ENCODE results near the gene IDS.

Gene IDS

GRCh38 chrX:149494844-149495565 is 10.1 kb downstream of the IDS start:
- TF ChIP-seq TAF1 (IDR thresholded peaks at IDR 0.05; ENCODE audit: borderline replicate concordance, insufficient read depth, low read length), result no peak

GRCh38 chrX:149493567-149494562 is 11.2 kb downstream of the IDS start:
- TF ChIP-seq TAF1 (IDR thresholded peaks at IDR 0.05; ENCODE audit: borderline replicate concordance, insufficient read depth, low read length) (no peak), REST (IDR thresholded peaks at IDR 0.05; ENCODE audit: insufficient read depth in 1 of 2, low read depth in 2 of 2, low read length in 2 of 2) (no peak), FOXP2 (optimal IDR thresholded peaks at IDR 0.05; ENCODE audit: borderline replicate concordance, extremely low read depth, extremely low read length, insufficient read depth) (no peak), SIN3A (IDR thresholded peaks at IDR 0.05; ENCODE audit: borderline replicate concordance, insufficient read depth, low read length) (no peak), POLR2AphosphoS5 (IDR thresholded peaks at IDR 0.05; ENCODE audit: low read depth, low read length) (no peak)

- TF ChIP-seq FOXP2 (optimal IDR thresholded peaks at IDR 0.05; ENCODE audit: borderline replicate concordance, extremely low read depth, extremely low read length, insufficient read depth), result no peak
- TF ChIP-seq SIN3A (IDR thresholded peaks at IDR 0.05; ENCODE audit: borderline replicate concordance, insufficient read depth, low read length), result no peak
- no peak for TF ChIP-seq POLR2AphosphoS5 (IDR thresholded peaks at IDR 0.05; ENCODE audit: low read depth, low read length)
- TF ChIP-seq TAF1 (IDR thresholded peaks at IDR 0.05; ENCODE audit: borderline replicate concordance, insufficient read depth, low read length), result no peak
- no peak for TF ChIP-seq REST (IDR thresholded peaks at IDR 0.05; ENCODE audit: insufficient read depth in 1 of 2, low read depth in 2 of 2, low read length in 2 of 2)
These were observed 13.3 kb downstream of the IDS start for GRCh38 chrX:149491812-149492211.

GRCh38 chrX:149490100-149490499 is 15.0 kb downstream of the IDS start:
- TF ChIP-seq FOXP2 (optimal IDR thresholded peaks at IDR 0.05; ENCODE audit: borderline replicate concordance, extremely low read depth, extremely low read length, insufficient read depth), result no peak

GRCh38 chrX:149487292-149487691 is 17.8 kb downstream of the IDS start:
- TF ChIP-seq POLR2AphosphoS5 (IDR thresholded peaks at IDR 0.05; ENCODE audit: low read depth, low read length) (no peak), TAF1 (IDR thresholded peaks at IDR 0.05; ENCODE audit: borderline replicate concordance, insufficient read depth, low read length) (no peak), FOXP2 (optimal IDR thresholded peaks at IDR 0.05; ENCODE audit: borderline replicate concordance, extremely low read depth, extremely low read length, insufficient read depth) (no peak), REST (IDR thresholded peaks at IDR 0.05; ENCODE audit: insufficient read depth in 1 of 2, low read depth in 2 of 2, low read length in 2 of 2) (no peak), SIN3A (IDR thresholded peaks at IDR 0.05; ENCODE audit: borderline replicate concordance, insufficient read depth, low read length) (no peak)

GRCh38 chrX:149476513-149476912 is 28.6 kb downstream of the IDS start:
- TF ChIP-seq POLR2AphosphoS5 (IDR thresholded peaks at IDR 0.05; ENCODE audit: low read depth, low read length) (no peak), TAF1 (IDR thresholded peaks at IDR 0.05; ENCODE audit: borderline replicate concordance, insufficient read depth, low read length) (no peak), FOXP2 (optimal IDR thresholded peaks at IDR 0.05; ENCODE audit: borderline replicate concordance, extremely low read depth, extremely low read length, insufficient read depth) (no peak), SIN3A (IDR thresholded peaks at IDR 0.05; ENCODE audit: borderline replicate concordance, insufficient read depth, low read length) (no peak), REST (IDR thresholded peaks at IDR 0.05; ENCODE audit: insufficient read depth in 1 of 2, low read depth in 2 of 2, low read length in 2 of 2) (no peak)

All from PFSK-1 (cell line).